ENCODE results near the gene ARHGEF17.

The ARHGEF17 gene

GRCh38 chr11:73295241-73295995 lies 12.7 kb upstream of the ARHGEF17 start:
- peak; percentile 65 for DNase-seq

- no peak for DNase-seq
Observed at GRCh38 chr11:73295996-73296318, 12.1 kb upstream of the ARHGEF17 start.

- DNase-seq = no peak
Observed at GRCh38 chr11:73296501-73297230, 11.4 kb upstream of the ARHGEF17 start.

GRCh38 chr11:73297231-73297590 lies 10.9 kb upstream of the ARHGEF17 start:
- DNase-seq = no peak

GRCh38 chr11:73297702-73298101 lies 10.4 kb upstream of the ARHGEF17 start:
- no peak for DNase-seq

- no peak for DNase-seq
Observed at GRCh38 chr11:73298233-73298632, 9.8 kb upstream of the ARHGEF17 start.

GRCh38 chr11:73299751-73300150 lies 8.3 kb upstream of the ARHGEF17 start:
- DNase-seq = no peak

GRCh38 chr11:73306069-73306841 lies 1.8 kb upstream of the ARHGEF17 start:
- DNase-seq = no peak

GRCh38 chr11:73306977-73307322 lies 1.1 kb upstream of the ARHGEF17 start:
- DNase-seq = no peak

- peak; percentile 87 for DNase-seq
Observed at GRCh38 chr11:73307323-73308002, 613 bp upstream of the ARHGEF17 start.

- DNase-seq = no peak
Observed at GRCh38 chr11:73308961-73309919, 1.2 kb downstream of the ARHGEF17 start.

GRCh38 chr11:73310076-73310475 lies 2.0 kb downstream of the ARHGEF17 start:
- no peak for DNase-seq

GRCh38 chr11:73310661-73311393 lies 2.8 kb downstream of the ARHGEF17 start:
- no peak for DNase-seq

GRCh38 chr11:73311394-73311869 lies 3.4 kb downstream of the ARHGEF17 start:
- DNase-seq = no peak

- DNase-seq = no peak
Observed at GRCh38 chr11:73312036-73312435, 4.0 kb downstream of the ARHGEF17 start.

- DNase-seq = no peak
Observed at GRCh38 chr11:73312851-73313327, 4.8 kb downstream of the ARHGEF17 start.

- DNase-seq = no peak
Observed at GRCh38 chr11:73313652-73314051, 5.6 kb downstream of the ARHGEF17 start.

- no peak for DNase-seq
Observed at GRCh38 chr11:73314117-73314961, 6.3 kb downstream of the ARHGEF17 start.

GRCh38 chr11:73315293-73316020 lies 7.4 kb downstream of the ARHGEF17 start:
- no peak for DNase-seq
